Stimulated activated CD4-positive, alpha-beta T cell treated with anti-CD3 and anti-CD28 coated beads, Interleukin-4, amount 100 ng/mL, for 48 hours (primary cell): ENCODE measurements around the gene VWA8.
"Not testable (repeated sequence)": the region's sequence is repeated elsewhere in the genome, so short reads cannot be mapped to it uniquely, and the experiment has no call there.

Experiments
- DNase-seq, 2 donors: peaks; one replicate each; pipeline ENCODE4 v3.0.0-alpha.2; 2020; ENCODE audit warnings: low read depth in 2 of 2

VWA8 gene

DNA sequence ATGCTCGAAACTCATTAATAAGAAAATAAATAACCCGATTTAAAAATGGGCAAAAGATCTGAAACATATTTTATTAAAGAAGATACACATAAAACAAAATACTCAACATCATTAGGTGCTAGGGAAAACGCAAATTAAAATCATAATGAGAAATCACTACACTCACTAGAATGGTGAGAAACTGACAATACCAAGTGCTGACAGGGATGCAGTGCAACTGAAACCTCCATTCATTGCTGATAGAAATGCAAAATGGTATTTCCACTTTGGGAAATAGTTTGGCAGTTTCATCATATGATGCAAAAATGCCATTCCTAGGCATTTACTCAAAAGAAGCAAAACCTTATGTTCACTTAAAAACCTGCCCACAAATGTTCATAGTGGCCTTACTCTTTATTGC, 278.1 kb downstream of the VWA8 start:
- no peak for DNase-seq

DNA sequence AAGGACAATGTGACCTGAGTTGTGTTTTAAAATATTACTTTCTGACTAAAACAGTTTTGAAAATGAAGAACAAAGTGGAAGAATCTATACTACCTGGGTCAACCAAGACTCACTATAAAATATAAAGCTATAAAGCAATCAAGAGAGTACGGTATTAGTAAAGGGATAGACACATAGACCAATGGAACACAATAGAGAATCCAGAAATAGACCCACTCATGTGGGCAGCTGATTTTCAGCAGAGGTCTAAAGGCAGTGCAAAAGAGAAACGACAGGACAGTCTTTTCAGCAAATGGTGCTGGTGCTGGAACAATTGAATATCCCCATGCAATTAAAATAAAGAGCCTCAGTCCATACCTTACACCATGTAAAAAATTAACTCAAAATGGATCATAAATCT, 278.9 kb downstream of the VWA8 start:
- DNase-seq, result no peak

DNA sequence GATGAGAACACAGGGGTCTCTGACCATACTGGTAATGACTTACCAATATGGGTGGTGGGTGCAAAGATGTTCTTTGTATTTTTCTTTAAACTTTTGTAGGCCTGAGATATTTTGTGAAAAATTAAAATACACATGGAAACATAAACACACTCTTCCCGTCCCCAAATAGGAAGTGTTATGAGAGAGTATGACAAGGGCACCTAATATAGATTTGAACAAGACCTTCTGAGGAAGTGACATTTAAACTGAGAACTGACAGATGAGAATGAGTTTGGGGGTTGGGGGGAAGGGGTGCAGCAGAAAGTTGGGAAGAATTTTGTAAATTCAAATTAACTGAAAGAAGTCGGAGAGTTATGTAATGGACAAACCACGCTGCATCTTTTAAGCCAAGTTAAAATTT, 279.3 kb downstream of the VWA8 start:
- no peak for DNase-seq

DNA sequence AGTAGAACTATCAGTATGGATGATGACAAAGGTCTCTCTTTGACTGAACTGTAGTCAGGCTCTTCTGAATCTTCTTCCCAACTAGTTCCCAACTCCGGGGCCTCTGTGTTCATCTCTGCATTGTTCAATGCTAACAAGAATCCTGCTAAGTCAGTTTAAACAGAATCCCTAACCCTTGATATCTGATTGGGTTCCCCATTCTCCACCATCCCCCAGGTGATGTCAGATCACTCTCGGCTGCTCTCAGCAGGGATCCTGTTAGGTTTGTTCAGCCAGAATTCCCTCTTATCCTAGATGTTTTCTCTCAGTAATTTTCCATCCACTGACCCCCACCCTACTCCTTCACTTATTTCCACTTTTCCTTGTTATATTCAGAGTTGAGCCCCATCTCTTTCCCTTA, 280.0 kb downstream of the VWA8 start:
- no peak for DNase-seq

DNA sequence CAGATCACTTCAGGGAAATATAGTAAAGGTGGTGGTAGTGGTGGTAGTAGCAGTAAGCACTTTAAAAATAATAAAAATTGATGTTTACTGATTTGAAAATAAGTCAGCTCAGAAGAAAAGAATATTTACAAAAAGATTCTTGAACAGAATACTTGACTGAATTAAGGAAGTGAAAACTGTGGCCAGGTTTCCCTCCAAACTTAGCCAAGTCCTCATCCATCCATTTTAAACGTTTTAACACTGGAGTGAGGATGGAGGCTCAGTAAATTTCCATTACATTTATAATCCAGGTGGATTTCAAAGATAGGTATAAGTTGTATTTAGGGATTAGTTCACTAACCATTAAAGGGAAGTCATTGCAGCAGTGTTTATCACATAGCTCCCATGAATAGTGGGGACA, 282.1 kb downstream of the VWA8 start:
- DNase-seq, result no peak

DNA sequence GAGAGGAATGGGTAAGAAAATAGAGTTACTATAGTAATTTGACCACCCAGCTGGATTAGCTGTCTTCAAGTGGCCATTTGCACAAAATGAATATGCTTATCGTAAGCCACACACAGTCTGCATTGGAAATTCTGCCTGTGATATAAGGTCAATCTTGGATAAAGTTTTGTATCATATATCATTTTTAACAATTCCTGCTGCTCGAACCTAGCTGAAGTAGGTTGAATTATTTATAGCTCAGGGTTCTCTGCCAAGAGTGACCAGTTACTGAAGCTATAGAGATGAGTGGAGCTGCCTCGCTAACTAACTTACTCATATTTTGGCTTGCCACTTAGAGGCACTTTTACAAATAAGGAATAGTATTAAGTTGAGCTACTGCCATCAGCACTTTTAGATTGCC, 282.7 kb downstream of the VWA8 start:
- DNase-seq, result no peak

DNA sequence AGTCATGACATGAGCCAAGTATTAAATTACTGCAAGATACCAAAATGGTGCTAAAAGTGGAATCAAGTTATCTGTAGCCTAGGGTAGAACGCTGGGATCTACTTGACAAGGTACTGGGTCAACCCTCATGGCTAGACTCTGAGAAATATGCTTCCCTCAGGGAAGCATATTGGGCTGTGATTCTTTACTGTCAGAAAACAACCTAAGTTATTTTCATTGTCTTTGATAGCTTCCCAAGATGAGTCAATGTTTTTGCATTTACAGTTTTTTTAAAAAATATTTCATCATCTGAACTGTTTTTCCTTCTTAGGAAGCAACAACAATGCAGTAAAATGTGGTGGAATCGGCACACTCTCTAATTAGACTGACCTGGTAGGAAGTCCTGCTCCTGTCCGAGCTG, 285.6 kb downstream of the VWA8 start:
- no peak for DNase-seq

DNA sequence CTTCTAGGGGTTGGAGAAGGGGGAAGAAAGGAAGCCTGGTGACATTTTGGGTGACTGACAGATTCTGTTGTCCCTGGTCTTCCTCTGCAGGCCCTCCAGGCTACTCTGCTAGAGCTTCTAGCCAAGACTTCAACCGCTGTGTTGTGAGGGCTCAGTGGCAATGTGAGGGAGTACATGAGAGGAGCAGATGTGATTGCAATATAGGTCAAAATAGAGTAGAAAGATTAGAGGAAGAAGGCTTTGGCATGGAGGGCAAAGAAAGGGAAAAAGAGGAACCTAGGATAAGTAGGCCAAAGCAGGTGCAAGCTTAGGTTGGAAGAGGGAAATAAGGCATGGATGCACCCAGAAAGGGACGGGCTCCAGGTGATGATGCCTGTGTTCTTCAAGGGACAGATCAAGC, 286.7 kb downstream of the VWA8 start:
- DNase-seq, result no peak

DNA sequence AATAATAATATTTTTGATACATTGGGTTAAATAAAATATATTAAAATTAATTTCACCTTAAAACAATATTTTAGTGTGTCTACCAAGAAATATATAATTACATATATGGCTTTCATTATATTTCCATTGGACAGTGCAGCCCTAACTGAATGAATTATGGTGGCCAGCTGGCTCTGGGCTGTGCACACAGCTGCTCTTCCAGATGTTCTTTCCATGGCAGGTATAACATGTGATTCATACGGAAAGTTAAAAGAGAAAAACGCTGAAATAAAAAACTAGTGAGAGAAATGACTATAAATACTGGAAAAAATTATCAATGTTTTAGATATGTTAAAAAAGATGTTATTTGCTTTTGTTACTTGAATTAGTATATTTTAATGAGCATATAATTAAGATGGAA, 287.3 kb downstream of the VWA8 start:
- no peak for DNase-seq

DNA sequence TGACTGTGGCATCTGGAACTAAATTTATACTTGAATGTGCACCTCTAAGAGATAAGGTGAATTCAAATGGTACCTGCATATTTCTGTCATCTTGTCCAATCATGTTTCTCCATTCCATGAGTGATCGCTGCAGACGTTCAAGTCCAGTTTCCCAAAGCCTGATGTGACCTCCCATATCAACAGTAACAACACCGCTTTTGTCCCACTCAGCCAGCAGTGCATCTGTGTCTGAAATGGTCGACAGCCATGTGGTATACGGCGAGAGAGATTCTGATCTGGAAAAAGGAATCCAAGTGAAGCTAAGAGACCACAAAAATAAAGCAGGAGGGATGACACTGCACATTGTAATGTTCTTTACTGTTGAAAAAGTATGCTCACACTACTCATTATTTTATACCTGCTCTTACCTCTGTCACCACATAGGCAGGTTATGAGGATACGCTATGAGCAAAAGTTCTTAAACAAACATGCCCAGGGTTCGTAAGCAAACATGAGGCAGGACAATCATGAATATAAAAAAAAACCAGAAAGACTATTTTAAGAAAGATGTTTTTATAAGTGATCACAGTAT, 290.0 kb downstream of the VWA8 start:
- no peak for DNase-seq

DNA sequence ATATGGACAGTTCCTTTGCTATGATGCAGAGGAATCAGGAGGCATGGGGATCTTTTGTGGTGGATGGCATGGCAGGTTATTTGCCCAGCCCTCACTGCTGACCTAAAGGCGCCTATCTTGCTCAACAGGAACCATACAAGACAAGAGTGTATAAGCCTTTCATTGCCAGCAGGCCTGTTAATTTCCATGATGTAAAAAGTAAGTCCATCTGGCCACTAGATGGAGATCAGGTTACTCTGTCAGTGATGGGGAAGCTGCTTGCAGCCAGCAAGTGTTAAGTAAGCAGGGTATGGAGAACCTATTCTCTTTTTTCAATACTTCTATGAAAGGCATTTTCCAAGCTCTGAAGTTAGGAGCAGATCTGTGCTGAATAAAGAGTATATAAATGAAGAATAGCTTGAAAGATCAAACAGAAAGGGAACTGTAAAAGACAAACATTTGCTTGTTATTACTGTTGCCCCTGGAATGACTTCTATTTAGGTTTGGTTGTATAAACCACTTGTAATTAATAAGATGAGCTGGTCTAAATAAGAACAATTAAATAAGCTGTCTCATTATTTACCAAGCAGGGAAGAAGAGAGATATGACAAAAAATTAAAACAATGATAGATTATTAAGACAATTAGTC, 292.7 kb downstream of the VWA8 start:
- DNase-seq, result no peak

DNA sequence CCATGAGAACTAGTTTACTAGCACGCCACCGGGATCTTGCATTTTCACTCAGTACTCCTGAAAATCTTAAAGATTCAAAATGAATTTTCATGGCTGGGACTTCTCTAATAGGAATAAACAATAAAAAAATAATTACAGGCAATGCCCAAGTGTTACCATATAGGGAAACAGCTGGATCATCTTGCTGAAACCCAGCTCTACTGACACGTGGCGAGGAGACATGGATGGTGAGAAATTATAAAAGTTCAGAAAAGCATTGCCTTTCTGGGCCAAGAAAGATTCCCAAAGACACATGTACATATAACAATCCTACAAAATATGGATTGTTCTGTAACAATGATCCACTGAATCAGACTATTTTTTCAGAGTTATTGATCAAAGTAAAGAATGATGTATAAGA, 294.3 kb downstream of the VWA8 start:
- no peak for DNase-seq

DNA sequence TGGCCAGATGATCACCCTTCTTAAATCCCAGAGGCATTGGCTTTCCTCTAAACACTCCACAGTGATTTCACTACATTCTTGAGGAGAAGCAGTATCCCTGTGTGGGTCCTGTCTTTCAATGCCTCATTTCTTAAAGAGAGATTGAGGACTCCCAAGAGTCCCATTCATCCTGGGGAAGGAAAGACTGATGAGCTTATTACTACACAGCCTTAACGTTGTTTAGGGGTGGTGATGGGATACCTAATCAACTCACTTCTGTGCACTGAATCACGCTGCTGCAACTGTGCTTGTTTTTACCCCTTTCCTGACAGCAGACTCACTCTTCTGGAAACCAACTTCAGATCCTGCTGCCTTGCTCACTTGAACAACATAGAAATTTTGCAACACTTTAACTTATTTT, 300.5 kb downstream of the VWA8 start:
- no peak for DNase-seq

DNA sequence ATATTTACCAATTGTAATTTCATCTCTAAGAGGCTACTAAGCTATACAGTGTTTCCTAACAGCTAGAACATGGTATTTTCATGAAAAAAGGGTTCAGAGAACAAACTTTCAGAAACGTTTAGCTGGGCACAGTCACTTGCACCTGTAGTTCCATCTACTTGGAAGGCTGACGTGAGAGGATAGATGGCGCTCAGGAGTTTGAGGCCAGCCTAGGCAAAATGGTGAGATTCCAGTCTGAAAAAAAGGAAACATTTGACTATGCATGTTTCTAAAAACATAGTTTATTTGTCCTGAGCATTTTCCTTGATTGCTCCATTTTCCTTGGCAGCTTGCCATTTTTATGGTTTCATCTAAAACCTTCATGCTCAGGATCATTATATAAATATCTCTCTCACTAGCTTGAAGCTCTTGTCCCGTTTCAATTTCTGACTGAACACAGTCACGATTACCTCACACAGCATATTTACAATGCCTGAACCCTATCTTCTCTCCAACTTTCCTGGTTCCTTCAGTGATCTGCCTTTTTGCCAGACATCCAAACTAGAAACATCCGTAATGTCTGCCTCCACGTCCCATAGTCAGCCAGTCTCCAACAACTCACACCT, 302.8 kb downstream of the VWA8 start:
- DNase-seq, result no peak

DNA sequence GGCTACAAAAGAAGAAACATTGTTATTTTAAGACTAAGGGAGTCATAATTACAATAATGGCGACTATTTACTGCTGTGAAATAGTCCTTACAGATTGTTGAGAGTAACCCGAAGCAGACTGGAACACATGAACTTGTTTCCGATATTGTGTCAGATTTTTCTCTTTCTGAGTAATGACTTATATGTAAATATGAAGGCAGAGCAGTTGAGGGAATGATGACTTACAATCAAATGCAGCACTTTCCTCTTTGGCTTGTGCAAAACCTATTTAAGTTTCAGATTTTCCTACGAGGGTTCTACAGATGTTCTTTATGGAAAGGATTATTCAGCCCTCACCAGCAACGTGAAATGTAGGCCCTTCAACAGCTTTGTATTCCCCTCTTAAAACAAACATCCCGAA, 304.9 kb downstream of the VWA8 start:
- no peak for DNase-seq

DNA sequence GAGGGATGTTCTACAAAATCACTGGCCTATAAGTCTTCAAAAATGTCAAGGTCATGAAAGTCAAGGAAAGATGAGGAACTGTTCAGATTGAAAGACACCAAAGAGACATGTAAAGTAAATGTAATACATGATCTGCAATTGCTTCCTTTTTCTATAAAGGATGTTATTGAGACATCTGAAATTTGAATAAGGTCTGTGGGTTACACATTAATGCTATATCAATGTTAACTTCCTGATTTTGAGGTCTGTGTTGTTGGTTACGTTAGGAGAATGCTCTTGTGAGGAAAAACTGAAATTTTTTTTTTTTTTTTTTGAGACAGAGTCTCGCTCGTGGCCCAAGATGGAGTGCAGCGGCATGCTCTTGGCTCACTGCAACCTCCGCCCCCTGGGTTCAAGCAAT, 306.1 kb downstream of the VWA8 start:
- DNase-seq, result no peak

DNA sequence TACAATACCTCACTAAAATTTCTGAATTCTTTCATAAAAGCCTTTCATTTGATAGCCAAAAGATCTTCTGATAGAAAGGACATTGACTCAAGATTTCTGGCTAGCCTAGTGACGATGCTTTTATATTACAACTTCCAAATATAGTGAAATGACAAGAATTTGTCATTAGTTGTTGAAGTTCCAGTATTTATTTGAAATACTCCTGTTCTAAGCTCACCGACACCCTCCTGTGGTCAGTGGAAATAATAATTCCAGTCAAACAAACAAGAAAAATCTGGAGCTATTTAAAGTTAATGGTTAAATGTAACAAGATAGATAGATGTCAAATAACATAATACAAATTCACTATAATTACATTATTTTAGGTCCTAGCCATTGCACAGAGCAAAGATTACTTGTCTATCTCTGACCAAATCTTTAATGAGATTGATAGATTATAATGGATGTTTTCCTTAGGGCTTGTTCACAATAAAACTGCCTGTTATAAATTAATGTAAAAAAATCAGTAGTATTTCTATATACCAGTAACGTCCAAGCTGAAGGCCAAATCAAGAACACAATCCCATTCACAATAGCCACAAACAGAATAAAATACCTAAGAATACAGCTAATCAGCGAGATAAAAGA, 308.1 kb downstream of the VWA8 start:
- DNase-seq, result no peak

DNA sequence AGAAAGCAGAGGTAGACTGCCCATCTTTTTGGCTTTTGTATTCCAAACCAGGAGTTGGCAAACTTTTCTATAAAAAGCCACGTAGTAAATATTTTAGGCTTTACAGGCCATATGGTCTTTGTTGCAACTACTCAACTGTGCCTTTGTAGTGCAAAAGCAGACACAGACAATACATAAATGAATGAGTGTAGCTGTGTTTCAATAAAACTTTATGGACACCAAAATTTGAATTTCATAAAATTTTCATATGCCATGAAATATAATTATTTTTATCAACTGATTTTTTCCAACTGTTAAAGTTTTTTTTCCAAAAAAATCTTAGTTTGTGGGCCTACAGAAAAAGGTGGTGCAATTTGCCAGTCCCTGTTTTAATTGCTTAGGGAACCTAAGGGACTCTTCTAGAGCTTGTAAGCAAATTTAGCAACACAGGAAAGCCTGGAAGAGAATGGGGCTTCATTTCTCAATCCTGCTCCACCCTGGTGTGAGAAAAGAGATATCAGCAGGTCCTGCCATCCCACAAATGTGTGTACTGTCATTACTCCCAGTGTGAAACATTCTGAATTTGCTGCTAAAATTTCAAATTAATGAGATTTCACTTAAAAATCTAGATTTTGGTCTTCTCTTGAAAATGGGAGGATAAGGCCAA, 309.4 kb downstream of the VWA8 start:
- DNase-seq, result no peak

DNA sequence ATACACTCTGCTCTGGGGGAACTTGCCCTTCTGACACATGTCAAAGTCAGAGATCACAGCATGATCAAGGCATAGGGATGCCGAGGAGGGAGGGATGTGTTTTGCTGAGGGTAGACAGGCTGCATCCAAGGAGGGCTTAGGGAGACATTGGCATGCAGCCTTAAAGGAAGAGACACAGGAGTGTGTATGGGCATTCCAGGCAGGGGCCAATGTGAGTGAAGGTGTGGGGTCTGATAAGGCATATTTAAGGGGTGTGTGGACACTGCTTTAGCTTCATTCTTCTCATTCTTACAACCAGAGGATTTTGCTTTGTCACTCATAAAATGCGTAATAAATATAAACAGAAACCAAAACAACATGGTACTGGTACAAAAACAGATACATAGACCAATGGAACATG, 310.2 kb downstream of the VWA8 start:
- DNase-seq, result no peak

DNA sequence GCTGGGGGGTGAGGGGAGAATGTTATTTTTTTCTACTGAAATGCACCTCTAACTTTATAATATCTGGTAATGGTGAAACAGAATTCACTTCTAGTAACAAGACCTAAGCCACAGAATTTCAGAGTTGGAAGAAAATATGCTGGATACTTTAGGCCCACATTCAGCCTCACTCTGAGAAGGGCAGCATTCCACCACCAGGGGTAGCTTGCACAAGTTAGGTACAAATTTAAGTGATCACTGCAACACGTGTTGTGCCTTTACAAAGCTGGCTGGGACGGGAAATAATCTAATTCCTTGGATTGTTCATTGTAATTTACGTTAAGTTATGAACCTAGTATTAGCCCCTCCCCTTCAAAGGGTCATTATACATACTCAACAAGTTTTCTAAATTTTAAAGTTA, 311.2 kb downstream of the VWA8 start:
- DNase-seq, result no peak

DNA sequence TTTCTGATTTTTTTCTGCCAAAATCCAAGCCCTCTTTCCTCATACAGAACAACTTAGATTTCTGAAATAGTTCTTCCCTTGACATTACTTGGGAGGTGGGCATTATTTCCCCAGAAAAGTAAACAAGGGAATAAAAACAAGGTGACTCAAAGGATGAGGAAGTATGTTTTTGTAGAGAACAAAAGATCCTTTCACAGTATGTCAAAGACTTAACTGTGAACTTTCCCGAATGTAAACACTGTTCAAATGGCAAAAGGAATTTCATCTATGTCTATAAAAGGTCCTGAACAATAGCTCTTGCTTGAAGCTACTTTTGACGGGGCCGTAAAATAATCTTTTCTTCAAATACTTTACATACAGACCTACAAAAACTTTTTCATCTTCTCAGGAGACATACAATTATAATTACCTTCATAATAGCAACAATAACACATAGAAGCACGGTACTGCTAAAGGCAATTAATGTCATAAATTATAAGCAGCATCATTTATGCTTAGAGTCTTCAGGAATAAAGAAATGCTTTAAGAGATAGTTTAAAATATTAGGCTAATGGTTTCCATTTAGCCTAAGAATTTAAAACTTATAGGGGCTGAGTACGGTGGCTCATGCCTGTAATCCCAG, 312.5 kb downstream of the VWA8 start:
- no peak for DNase-seq

DNA sequence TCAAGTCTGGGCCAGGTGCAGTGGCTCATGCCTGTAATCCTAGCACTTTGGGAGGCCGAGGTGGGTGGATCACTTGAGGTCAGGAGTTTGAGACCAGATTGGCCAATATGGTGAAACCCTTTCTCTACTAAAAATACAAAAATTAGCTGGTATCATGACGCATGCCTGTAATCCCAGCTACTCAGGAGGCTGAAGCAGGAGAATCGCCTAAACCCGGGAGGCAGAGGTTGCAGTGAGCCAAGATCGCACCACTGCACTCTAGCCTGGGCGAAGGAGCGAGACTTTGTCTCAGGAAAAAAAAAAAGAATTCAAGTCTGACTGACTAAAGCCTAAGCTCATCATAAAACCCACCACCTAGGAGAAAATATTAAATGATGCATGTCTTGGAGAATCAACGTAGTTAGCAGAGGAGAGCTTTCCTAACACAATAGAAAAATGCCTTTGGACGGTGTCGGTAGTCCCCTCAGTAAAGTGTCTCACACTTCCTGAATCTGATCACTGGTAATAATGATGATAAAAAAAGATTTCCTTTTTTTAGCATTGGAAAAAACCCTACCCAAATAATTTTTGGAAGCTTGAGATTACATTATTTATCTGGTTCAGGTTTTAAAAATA, 313.1 kb downstream of the VWA8 start:
- not testable (repeated sequence) for DNase-seq
